GM21381 (cell line): ENCODE results near the gene HDAC2.
"Not testable (repeated sequence)": the region's sequence is repeated elsewhere in the genome, so short reads cannot be mapped to it uniquely, and the experiment has no call there.

Experiments used
- ATAC-seq: cut with Tn5 transposase; IDR thresholded peaks from one replicate; pipeline ENCODE4 v1.9.1; 2021; ENCODE audit warnings: mild to moderate bottlenecking, moderate library complexity; ENCODE audit not compliant: unreplicated experiment

The HDAC2 gene

DNA sequence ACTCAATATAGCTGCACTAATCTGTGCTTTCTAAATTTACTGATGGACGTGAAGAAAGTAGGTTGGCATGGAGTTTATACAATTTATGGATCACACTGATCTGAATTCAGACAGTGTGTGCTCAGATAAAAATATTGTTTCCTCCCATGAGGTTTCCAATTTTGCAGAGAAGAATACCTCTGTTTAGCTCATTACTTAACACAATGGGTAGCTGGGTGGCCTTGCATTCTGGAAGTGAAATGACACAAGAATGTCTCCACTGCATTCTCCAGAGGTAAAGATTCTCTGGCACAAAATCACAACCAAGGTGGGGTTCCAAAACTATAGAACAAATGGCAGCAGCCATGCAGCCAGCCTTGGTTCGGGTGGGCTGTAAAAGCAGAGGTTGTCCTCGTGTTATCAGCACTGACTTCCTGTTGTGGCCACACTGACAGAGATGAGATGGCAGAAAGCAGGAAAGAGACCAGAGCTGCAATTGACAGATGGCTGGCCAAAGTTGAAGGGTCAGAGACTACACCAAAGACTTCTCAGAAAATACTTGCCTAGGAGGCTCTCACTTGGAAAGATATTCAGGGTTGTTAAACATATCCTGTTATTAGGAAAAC lies 50.2 kb downstream of the HDAC2 start:
- peak; percentile 82 for ATAC-seq

GRCh38 chr6:113910285-113910684 lies 60.7 kb downstream of the HDAC2 start:
- ATAC-seq = not testable (repeated sequence)

DNA sequence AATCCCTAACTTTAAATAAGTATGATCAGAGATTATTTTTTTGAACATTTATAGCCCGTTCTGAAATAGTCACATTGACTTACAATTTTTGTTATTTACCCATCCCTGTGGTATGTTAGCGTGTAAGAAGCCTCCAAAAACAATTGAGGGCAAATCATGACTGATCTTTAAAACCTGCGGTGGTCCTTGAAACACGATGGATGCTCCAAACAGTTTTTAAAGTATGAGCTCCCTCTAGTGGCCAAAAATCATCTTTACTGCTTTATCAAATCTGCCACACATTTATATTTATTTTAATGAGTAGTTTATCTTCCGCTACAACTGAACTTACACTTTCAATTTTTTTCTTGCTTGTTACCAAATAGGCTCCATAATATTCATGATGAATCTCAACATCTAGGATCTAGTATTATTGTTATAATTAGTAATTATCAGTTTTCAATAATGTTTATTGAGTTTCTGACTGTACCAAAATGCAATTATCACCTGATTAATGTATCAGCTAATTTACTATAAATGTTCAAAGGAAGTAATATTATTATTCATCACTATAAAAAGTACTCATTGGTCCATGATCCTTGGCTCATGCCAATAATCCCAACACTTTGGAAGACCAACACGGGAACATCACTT lies 61.6 kb downstream of the HDAC2 start:
- ATAC-seq = no peak

DNA sequence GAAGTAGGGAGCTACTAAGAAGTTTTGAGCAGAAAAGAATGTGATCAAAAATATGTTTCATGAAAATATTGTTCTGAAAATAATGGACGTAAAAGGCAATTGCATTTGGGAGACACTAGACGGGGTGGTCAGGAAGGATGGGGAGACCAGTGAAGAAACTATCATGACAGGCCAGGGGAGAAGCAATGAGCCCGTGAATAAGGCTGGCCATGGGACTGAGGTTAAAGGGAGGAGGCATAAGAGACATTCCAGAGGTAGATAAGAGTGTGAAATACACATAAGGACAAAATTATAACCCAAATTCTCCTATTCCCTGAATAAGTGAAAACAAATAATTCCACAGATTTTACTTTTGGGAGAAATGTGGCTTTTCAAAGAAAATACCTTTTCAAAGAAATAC lies 62.1 kb downstream of the HDAC2 start:
- no peak for ATAC-seq

DNA sequence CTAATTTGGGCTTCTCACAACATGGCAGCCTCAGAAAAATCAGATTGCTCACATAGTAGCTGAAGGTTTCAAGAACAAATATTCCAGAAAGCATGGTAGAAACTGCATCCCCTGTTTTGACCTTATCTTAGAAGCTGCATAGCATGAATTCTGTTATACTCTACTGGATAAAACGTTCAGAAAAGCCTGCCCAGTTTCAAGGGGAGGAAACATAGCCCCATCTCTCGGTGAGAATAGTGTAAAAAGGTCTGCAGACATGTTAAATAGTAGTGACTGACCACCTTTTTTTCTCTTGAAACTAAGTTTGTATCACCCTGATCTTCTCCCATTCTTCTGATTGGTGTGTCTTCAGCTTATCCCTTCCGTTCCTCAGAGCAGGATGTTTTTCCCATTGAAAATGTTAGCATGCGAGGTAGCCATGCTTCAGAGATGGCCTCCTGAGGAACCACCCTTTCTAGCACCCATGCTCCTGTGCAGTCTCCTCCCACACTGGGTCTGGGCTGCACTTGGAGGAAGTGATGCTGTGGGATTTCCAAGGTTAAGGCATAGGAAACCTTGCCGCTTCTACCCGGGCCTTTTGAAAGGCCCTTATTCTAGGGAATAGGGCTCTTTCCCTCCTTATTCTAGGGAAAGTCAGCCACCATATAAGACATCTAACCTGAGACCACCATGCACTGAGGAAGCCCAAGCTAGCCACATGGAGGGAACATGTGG lies 63.7 kb downstream of the HDAC2 start:
- no peak for ATAC-seq

GRCh38 chr6:113903666-113904330 lies 67.2 kb downstream of the HDAC2 start:
- ATAC-seq = no peak

GRCh38 chr6:113901482-113901881 lies 69.5 kb downstream of the HDAC2 start:
- no peak for ATAC-seq

GRCh38 chr6:113894712-113895674 lies 76.0 kb downstream of the HDAC2 start:
- ATAC-seq = no peak

DNA sequence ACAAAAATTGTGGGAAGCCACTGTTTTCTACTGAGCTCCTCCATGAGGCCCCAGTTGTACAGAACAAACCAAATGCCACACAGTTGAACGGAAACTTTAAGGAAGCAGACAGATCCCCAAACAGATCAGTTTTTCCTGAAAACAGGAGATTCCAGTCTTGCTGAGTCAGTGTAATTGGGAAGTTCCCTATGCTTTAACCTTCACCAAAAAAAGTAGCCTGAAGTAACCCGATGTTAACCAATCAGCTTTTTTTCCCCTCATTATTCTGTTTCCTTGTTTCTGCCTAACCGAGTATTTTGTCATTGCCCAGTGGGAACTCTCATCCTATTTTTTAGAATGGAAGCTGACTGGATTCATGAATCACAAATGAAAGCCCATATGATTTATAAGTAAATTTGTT lies 77.1 kb downstream of the HDAC2 start:
- no peak for ATAC-seq

- ATAC-seq = no peak
These were observed 77.5 kb downstream of the HDAC2 start for GRCh38 chr6:113893451-113893850.

DNA sequence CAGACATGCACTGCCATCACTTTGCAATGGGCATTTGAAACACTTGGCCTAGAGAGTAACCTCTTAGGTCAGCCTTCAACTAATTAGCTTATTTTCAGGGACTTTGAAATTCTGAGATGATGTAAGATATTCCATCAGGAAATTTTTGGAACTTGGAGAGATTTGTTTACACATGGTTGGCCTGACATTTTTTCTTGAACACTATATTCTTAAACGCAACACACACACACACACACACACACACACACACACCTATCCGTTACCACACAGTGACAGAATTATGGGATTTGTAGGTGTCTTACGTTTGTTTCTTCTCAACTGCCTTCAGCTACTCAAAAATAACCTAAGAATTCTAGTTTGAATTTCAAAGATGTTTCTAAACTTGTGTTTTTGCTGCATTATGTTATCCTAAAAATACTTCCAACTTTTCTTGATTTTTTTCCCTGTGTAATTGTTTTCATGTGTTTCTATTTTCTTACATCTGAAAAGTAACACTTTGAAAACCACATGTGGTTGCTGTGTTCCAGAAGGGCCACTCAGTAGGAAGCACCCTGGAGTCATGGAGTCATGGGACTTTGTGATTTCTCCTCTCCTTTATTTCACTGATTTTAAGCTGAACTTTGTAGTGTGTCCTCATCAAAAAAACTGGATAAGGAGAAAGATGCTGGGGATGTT lies 81.9 kb downstream of the HDAC2 start:
- no peak for ATAC-seq

DNA sequence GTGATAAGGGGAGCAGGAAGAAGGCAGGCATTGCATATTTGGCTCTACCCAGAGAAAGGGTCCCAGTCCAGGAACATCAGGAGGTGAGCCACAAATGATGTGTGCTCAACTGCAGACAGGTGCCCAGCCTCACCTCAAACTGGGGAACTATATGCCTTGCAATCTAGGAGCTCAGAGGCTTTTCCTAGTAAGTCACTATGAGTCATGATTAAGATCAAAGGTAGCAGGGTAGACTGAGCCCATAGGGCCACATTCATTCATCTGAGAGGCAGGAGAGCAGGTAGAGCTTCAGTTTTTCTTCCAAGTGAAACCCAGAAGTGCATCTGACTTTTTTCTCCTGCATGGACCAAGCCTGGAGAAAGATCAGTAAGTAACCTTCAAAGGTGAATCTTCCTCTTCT lies 82.5 kb downstream of the HDAC2 start:
- ATAC-seq = no peak

- no peak for ATAC-seq
These were observed 84.4 kb downstream of the HDAC2 start for GRCh38 chr6:113886512-113886911.

DNA sequence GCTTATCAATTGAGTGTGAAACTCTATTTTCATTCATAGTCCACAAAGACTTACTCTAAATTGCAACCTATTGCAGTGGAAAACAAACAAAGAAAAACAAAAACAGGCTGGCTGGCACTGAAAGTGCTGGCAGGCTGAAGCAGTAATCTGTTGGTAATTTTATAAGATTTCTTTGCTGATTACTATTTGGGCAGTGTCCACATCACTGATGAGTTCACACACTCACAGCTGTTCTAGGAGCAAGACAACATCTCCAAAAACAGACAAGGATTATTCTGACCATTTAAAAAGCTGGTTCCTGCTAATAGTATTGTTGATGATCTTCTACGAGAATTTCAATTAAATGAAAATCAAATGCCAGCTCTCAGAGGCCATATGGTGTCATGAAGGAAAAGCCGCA lies 86.9 kb downstream of the HDAC2 start:
- ATAC-seq = no peak
